IPS-18a (cell line): ENCODE results near the gene DNAJB8.

ENCODE experiments used
- H3K27ac ChIP-seq: one replicate; pipeline ENCODE4 v1.5.1; 2013; ENCODE audit warnings: low read length
- H3K27me3 ChIP-seq: one replicate; pipeline ENCODE4 v1.6.1; 2013; ENCODE audit warnings: mild to moderate bottlenecking, low read length; ENCODE audit not compliant: control insufficient read depth, insufficient read depth
- H3K36me3 ChIP-seq: one replicate; pipeline ENCODE4 v1.6.1; 2013; ENCODE audit warnings: low read depth, low read length; ENCODE audit not compliant: control insufficient read depth
- H3K4me1 ChIP-seq: one replicate; pipeline ENCODE4 v1.6.1; 2013; ENCODE audit warnings: low read depth, low read length; ENCODE audit not compliant: control insufficient read depth
- H3K4me3 ChIP-seq: one replicate; pipeline ENCODE4 v1.5.1; 2013; ENCODE audit warnings: low read length
- H3K9ac ChIP-seq: one replicate; pipeline ENCODE4 v1.6.1; 2013; ENCODE audit warnings: mild to moderate bottlenecking, low read length, moderate library complexity
- H3K9me3 ChIP-seq: one replicate; pipeline ENCODE4 v1.6.1; 2013; ENCODE audit warnings: low read depth, low read length; ENCODE audit not compliant: control insufficient read depth

The DNAJB8 gene

DNA sequence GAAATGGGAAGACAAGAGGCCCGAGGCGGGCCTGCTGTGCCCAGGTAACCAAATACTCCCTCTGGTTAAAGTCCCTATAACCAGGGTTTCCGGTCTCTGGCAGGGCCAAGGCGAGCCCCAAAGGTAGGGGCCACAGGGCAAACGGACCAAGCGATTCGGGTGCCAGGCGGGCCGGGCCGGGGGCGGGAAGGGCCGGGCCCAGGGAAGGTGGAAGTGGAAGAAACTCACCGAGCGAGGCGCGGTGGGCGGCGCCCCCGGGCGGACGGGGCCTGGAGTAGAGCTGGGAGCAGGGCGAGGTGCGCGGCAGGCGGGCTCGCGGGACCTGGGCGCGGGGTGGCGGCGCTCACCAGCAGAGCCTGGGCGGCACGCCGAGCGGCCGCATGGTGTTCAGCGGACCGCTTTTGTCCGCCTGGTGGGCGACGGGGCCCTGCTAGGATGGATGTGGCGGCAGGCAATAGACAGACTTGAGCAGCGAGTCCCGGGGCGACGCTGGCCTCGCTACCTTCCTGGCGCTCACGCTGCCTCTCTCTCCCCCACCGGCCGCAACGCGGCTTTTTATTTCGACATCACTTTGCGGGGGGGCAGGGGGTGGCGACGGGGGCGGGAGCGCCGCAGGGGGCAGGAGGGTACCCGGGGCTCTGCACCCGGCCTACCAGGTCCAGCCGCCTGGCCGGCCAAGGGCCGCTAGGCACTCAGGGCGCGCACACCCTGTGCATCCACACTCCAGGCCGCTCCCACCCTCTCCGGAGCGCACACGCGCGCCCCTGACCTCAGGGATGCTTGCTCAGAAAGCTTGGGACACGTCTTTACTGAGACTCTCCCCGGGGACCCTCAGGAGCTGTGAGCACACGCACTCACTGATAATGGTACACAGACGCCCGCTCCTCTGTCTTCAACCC is 26.2 kb upstream of the DNAJB8 start, which contains the start of gene GATA2:
TSS of gene GATA2 (minus strand) at position 531 of the 899 bp plus-strand sequence. CDS start 6,170 bp downstream, outside the sequence.
- H3K9me3 ChIP-seq: no peaks in the 10 kb centered on the region
- H3K36me3 ChIP-seq: no peaks in the 10 kb centered on the region
- peaks cover 16% of the 10 kb centered on the region for H3K4me1 ChIP-seq
- peaks cover 100% of the 10 kb centered on the region for H3K27me3 ChIP-seq
- H3K27ac ChIP-seq: no peak within 1 kb of the TSS
- peak within 1 kb of the TSS; percentile 30 for H3K4me3 ChIP-seq
- no peak within 1 kb of the TSS for H3K9ac ChIP-seq

DNA sequence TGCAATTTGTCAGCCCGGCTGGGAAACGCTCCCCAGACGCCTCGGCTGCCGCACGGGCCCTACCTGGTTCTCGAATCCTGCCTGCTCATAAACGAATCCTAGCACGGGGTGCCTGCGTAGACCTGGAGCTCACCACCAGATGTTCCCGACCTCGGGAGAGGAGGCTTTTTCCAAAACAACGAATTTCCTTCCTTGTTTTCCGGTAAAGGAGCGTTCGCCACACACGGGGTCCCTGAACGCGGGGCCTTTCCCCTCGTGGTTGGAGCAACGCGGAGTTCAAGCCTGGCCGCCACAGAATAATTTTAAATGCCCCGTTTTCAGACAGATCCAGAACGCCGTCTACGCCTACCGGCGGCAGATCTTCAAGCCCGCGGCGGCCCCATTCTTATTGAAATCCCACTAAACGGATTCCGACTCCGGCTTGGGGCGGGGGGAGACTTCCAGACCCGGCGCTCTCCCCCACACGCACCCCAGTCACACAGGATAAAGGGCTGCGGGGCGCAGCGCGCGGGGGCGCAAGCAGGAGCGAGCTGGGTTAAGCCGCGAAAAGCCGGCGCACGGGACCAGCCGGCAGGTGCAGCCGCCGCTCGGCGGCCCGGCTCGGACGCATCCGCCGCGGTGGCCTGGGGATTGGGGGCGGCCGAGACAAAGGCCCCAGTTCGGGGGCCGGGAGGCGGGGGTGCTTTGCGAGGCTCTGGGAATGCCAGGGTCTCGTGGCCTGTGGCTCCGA is 25.4 kb upstream of the DNAJB8 start:
- peak overlapping the region; percentile 30 for H3K4me3 ChIP-seq
- H3K9ac ChIP-seq: no peak overlapping the region
- peaks cover 100% of the 10 kb centered on the region for H3K27me3 ChIP-seq
- H3K9me3 ChIP-seq: no peaks in the 10 kb centered on the region
- H3K27ac ChIP-seq: no peak overlapping the region
- peaks cover 17% of the 10 kb centered on the region for H3K4me1 ChIP-seq
- no peaks in the 10 kb centered on the region for H3K36me3 ChIP-seq

DNA sequence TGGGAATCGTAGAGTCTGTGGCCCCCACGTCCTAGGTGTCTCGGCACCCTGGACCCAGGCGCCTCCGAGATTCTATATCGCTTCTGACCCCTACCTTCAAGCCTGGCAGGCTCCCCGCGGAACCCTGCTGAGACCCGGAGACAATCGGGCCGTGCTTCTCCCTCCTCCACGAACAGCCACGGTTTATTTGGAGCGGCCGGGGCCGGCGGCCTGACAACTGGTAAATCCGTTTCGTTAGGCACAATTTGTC is 24.9 kb upstream of the DNAJB8 start:
- Histone ChIP-seq H3K9me3 (no peaks in the 10 kb centered on the region), H3K27me3 (peaks cover 100% of the 10 kb centered on the region), H3K9ac (no peak overlapping the region), H3K27ac (no peak overlapping the region), H3K4me3 (no peak overlapping the region), H3K4me1 (peaks cover 16% of the 10 kb centered on the region), H3K36me3 (no peaks in the 10 kb centered on the region)

GRCh38 chr3:128490915-128491690 is 24.4 kb upstream of the DNAJB8 start:
- Histone ChIP-seq H3K36me3 (no peaks in the 10 kb centered on the region), H3K9ac (no peak overlapping the region), H3K4me1 (peaks cover 19% of the 10 kb centered on the region), H3K27me3 (peaks cover 100% of the 10 kb centered on the region), H3K27ac (no peak overlapping the region), H3K4me3 (no peak overlapping the region), H3K9me3 (no peaks in the 10 kb centered on the region)

- Histone ChIP-seq H3K27me3 (peaks cover 100% of the 10 kb centered on the region), H3K9ac (no peak overlapping the region), H3K36me3 (no peaks in the 10 kb centered on the region), H3K27ac (no peak overlapping the region), H3K9me3 (no peaks in the 10 kb centered on the region), H3K4me1 (peaks cover 19% of the 10 kb centered on the region), H3K4me3 (peak overlapping the region; percentile 37)
These were observed 23.9 kb upstream of the DNAJB8 start for GRCh38 chr3:128490650-128490914.

GRCh38 chr3:128489927-128490649 is 23.4 kb upstream of the DNAJB8 start:
- Histone ChIP-seq H3K27me3 (peaks cover 100% of the 10 kb centered on the region), H3K36me3 (no peaks in the 10 kb centered on the region), H3K9me3 (no peaks in the 10 kb centered on the region), H3K4me3 (peak overlapping the region; percentile 37), H3K27ac (no peak overlapping the region), H3K4me1 (peaks cover 23% of the 10 kb centered on the region), H3K9ac (no peak overlapping the region)

DNA sequence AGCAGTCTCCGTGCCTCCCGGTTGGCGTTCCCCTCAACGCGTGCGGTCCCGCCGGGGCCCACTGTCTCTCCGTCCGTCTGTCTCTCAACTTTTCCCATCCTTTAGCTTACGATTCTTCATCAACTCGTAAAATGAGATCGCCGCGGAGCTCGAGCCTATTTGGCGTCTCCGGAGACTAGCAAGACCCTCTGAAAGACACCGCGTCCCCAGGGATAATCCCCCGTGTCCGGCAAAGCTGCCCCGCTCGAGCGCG is 22.9 kb upstream of the DNAJB8 start:
- no peak overlapping the region for H3K9ac ChIP-seq
- peak overlapping the region; percentile 37 for H3K4me3 ChIP-seq

GRCh38 chr3:128488991-128489673 is 22.4 kb upstream of the DNAJB8 start:
- Histone ChIP-seq H3K27me3 (peaks cover 100% of the 10 kb centered on the region), H3K36me3 (no peaks in the 10 kb centered on the region), H3K4me1 (peaks cover 30% of the 10 kb centered on the region), H3K27ac (no peak overlapping the region), H3K9ac (no peak overlapping the region), H3K4me3 (peak overlapping the region; percentile 37), H3K9me3 (no peaks in the 10 kb centered on the region)

More for the DNA sequence above, 22.9 kb upstream of the DNAJB8 start:
- Histone ChIP-seq H3K9me3 (no peaks in the 10 kb centered on the region), H3K36me3 (no peaks in the 10 kb centered on the region), H3K27me3 (peaks cover 100% of the 10 kb centered on the region), H3K27ac (no peak overlapping the region), H3K4me1 (peaks cover 28% of the 10 kb centered on the region)

- peak overlapping the region; percentile 37 for H3K4me3 ChIP-seq
- no peaks in the 10 kb centered on the region for H3K36me3 ChIP-seq
- H3K9me3 ChIP-seq: no peaks in the 10 kb centered on the region
- H3K27me3 ChIP-seq: peaks cover 100% of the 10 kb centered on the region
- no peak overlapping the region for H3K9ac ChIP-seq
- peaks cover 35% of the 10 kb centered on the region for H3K4me1 ChIP-seq
- no peak overlapping the region for H3K27ac ChIP-seq
These were observed 21.9 kb upstream of the DNAJB8 start for GRCh38 chr3:128488636-128488990.

DNA sequence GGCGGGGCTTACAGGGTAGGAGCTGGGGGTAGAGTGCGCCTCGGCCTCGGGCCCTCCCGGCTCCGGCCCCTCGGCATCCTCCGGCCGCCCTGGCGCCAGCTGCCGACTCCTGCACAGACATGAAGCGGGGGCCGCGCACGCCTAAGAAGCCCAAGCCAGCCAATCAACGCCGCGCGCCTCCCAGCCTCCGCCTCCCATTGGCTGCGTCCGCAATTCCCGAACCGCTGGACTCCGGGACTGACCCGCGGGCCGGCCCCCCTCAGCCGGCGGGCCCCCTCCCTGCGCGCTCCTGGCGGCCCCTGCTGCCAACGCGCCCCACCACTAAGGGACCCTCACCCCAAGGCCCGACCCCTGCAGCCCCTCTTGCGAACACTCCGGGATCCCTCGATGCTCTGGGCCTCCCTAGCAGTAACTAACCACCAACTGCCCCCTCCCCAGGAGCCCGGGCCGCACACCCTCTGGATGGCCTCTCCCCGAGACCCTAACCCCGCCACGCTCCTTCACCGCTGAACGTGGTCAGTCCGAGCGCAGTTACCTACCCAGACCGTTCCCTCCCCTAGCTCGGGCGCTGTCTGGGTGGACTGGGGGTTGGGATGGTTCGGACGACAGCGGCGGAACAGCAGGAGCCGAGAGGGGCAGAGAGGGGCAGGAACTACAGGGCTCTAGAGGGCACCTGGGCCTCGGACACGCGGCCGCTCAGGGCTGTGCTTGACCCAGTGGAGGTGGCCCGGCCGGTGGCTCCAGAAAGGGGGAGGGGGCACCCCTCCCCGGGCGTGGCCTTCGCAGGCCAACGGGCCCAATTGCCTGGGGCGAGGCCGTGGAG is 21.3 kb upstream of the DNAJB8 start:
- peaks cover 41% of the 10 kb centered on the region for H3K4me1 ChIP-seq
- no peak overlapping the region for H3K27ac ChIP-seq
- H3K9me3 ChIP-seq: no peaks in the 10 kb centered on the region
- H3K9ac ChIP-seq: no peak overlapping the region
- H3K4me3 ChIP-seq: peak overlapping the region; percentile 40
- no peaks in the 10 kb centered on the region for H3K36me3 ChIP-seq
- H3K27me3 ChIP-seq: peaks cover 100% of the 10 kb centered on the region
